Activated CD4-positive, alpha-beta T cell treated with anti-CD3 and anti-CD28 coated beads, Interleukin-2, amount 10 ng/mL, durations not matched to agents 7 days and 5 days (primary cell): ENCODE results near the gene PRR15L. TPM values are rescaled to one million over a fixed set of nuclear protein-coding genes. Genes with fewer than 3 reads are reported as not detected.
"Not testable (repeated sequence)": the region's sequence is repeated elsewhere in the genome, so short reads cannot be mapped to it uniquely, and the experiment has no call there.

Source experiments
- CTCF ChIA-PET: fragments of 350-600 bp; sonication (Branson Sonifier 250); formaldehyde crosslinking; loops from one replicate; lab custom pipeline; 2021; ENCODE audit warnings: antibody characterized with exemption; lab: Charles Lee
- POLR2A ChIA-PET: fragments of 350-600 bp; sonication (Branson Sonifier 250); formaldehyde crosslinking; loops from one replicate; lab custom pipeline; 2021; ENCODE audit warnings: antibody characterized with exemption; lab: Charles Lee
- DNase-seq: peaks from one replicate; pipeline ENCODE4 v3.0.0-alpha.2; 2020
- H3K27ac Mint-ChIP-seq: one replicate; pipeline ENCODE4 v1.8.0; 2021; ENCODE audit warnings: mild to moderate bottlenecking, moderate library complexity, mixed read lengths
- H3K27me3 Mint-ChIP-seq: one replicate; pipeline ENCODE4 v1.8.0; 2021; ENCODE audit warnings: mixed read lengths
- H3K36me3 Mint-ChIP-seq: one replicate; pipeline ENCODE4 v1.8.0; 2021; ENCODE audit warnings: low read depth, mixed read lengths
- H3K4me1 Mint-ChIP-seq: one replicate; pipeline ENCODE4 v1.8.0; 2021; ENCODE audit warnings: mixed read lengths
- H3K4me3 Mint-ChIP-seq: one replicate; pipeline ENCODE4 v1.8.0; 2021; ENCODE audit warnings: mild to moderate bottlenecking, moderate library complexity, mixed read lengths
- H3K9me3 Mint-ChIP-seq: one replicate; pipeline ENCODE4 v1.8.0; 2021; ENCODE audit warnings: mixed read lengths
- total RNA-seq, 2 experiments: library from RNA; stranded (reverse); gene quantifications; one replicate each; pipeline ENCODE4 v1.2.3, GENCODE V29; 2021

Gene PRR15L
- total RNA-seq, 2 experiments from 2014 or later: not detected

DNA sequence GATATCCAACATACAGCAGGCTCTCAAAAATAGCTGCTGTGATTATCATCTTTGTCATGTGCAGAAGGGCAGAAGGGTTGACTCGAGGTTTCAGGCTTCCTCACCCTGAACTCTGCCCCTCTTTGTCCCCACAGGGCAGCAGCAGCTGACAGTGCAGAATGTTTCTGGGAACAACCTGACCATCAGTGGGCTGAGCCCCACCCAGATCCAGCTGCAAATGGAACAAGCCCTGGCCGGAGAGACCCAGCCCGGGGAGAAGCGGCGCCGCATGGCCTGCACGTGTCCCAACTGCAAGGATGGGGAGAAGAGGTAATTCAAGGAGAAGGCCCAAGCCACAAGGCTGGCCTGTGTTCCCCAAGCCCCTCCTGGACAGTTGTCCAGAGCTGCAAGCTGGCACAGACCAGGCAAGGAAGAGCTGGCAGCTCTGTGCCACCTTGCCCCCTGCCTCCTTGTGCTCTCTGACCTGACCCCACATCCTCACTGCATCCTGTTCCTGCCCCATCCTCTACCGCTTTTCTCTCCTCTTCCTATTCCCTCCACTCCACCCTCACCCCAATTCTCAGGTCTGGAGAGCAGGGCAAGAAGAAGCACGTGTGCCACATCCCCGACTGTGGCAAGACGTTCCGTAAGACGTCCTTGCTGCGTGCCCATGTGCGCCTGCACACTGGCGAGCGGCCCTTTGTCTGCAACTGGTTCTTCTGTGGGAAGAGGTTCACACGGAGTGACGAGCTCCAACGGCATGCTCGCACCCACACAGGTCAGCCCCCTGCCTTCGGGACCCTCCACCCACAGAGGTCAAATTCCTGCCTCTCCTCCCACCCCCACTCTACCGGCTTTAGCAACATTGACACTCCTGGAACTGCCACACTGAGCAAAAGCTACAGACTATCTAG is 32.7 kb downstream of the PRR15L start:
- H3K36me3 Mint-ChIP-seq: peaks cover 46% of the 10 kb centered on the region
- CTCF ChIA-PET: interaction anchor here (1.1 to 1.6 kb wide), 2 partner anchors 32 to 46 kb away, joined by 3 to 4 read pairs; partner anchors contain the start of gene CDK5RAP3
- no peaks in the 10 kb centered on the region for H3K27me3 Mint-ChIP-seq
- no peaks in the 10 kb centered on the region for H3K9me3 Mint-ChIP-seq
- DNase-seq: no peak
- no peak overlapping the region for H3K4me3 Mint-ChIP-seq
- peaks cover 3% of the 10 kb centered on the region for H3K4me1 Mint-ChIP-seq
- POLR2A ChIA-PET: no interaction called here
- no peak overlapping the region for H3K27ac Mint-ChIP-seq

GRCh38 chr17:47919889-47920288 is 37.8 kb downstream of the PRR15L start:
- H3K9me3 Mint-ChIP-seq, H3K27ac Mint-ChIP-seq, DNase-seq, H3K27me3 Mint-ChIP-seq, POLR2A ChIA-PET, H3K4me3 Mint-ChIP-seq: not testable (repeated sequence)
- H3K4me1 Mint-ChIP-seq: peaks cover 13% of the 10 kb centered on the region
- CTCF ChIA-PET: interaction anchor here (0.6 to 1.3 kb wide), 2 partner anchors 9 to 34 kb away, joined by 3 to 4 read pairs; no protein-coding TSS in a partner anchor
- H3K36me3 Mint-ChIP-seq: peaks cover 49% of the 10 kb centered on the region

GRCh38 chr17:47918991-47919390 is 38.7 kb downstream of the PRR15L start:
- H3K4me1 Mint-ChIP-seq: peaks cover 13% of the 10 kb centered on the region
- ChIA-PET CTCF (interaction anchor here (1.0 to 1.4 kb wide), 3 partner anchors 9 to 52 kb away, joined by 3 to 4 read pairs (median 3); partner anchors contain the start of gene CDK5RAP3), POLR2A (no interaction called here)
- no peaks in the 10 kb centered on the region for H3K9me3 Mint-ChIP-seq
- H3K36me3 Mint-ChIP-seq: peaks cover 42% of the 10 kb centered on the region
- no peak for DNase-seq
- H3K27me3 Mint-ChIP-seq: no peaks in the 10 kb centered on the region
- H3K4me3 Mint-ChIP-seq: no peak overlapping the region
- H3K27ac Mint-ChIP-seq: no peak overlapping the region

DNA sequence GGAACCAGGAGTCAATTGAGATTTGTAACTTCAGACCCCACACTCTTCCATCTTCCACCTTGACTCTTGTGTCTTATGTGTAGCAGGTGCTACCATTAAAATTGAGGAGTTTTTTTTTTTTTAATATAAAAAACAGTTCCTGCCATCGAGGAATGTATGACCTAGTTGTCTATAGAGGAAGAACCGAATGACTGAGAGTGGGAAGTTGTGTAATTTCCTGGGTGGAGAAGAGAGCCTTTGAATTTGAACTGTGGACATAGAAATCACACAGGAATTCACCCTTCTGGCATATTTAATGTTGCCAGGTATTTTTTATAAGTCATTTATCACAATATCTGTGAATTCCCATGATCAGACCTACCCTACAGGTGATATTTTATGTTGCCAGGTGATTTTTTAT is 39.7 kb downstream of the PRR15L start:
- no peak for DNase-seq
- Mint-ChIP-seq H3K27me3 (no peaks in the 10 kb centered on the region), H3K27ac (no peak overlapping the region), H3K4me3 (no peak overlapping the region), H3K36me3 (peaks cover 34% of the 10 kb centered on the region), H3K4me1 (peaks cover 13% of the 10 kb centered on the region), H3K9me3 (no peaks in the 10 kb centered on the region)
- ChIA-PET POLR2A (no interaction called here), CTCF (interaction anchor here (1.0 to 1.4 kb wide), 3 partner anchors 10 to 53 kb away, joined by 3 to 4 read pairs (median 3); partner anchors contain the start of gene CDK5RAP3)

GRCh38 chr17:47917581-47917980 is 40.1 kb downstream of the PRR15L start:
- no peak for DNase-seq
- Mint-ChIP-seq H3K27me3 (no peaks in the 10 kb centered on the region), H3K4me1 (peaks cover 13% of the 10 kb centered on the region), H3K9me3 (no peaks in the 10 kb centered on the region), H3K27ac (no peak overlapping the region), H3K36me3 (peaks cover 32% of the 10 kb centered on the region), H3K4me3 (no peak overlapping the region)
- CTCF ChIA-PET: no interaction called here
- POLR2A ChIA-PET: no interaction called here

DNA sequence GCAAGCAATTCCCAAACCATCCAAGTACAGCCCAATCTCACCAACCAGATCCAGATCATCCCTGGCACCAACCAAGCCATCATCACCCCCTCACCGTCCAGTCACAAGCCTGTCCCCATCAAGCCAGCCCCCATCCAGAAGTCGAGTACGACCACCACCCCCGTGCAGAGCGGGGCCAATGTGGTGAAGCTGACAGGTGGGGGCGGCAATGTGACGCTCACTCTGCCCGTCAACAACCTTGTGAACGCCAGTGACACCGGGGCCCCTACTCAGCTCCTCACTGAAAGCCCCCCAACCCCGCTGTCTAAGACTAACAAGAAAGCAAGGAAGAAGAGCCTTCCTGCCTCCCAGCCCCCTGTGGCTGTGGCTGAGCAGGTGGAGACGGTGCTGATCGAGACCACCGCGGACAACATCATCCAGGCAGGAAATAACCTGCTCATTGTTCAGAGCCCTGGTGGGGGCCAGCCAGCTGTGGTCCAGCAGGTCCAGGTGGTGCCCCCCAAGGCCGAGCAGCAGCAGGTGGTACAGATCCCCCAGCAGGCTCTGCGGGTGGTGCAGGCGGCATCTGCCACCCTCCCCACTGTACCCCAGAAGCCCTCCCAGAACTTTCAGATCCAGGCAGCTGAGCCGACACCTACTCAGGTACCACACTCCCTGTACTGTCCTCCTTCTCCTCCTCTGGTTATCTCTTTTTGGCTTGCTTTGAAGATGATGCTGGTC is 41.0 kb downstream of the PRR15L start:
- peaks cover 29% of the 10 kb centered on the region for H3K36me3 Mint-ChIP-seq
- peaks cover 13% of the 10 kb centered on the region for H3K4me1 Mint-ChIP-seq
- no peaks in the 10 kb centered on the region for H3K9me3 Mint-ChIP-seq
- no peak overlapping the region for H3K27ac Mint-ChIP-seq
- DNase-seq: no peak
- no peaks in the 10 kb centered on the region for H3K27me3 Mint-ChIP-seq
- no peak overlapping the region for H3K4me3 Mint-ChIP-seq
- CTCF ChIA-PET: interaction anchor here (1.2 kb wide), 1 partner anchor 95 kb away, joined by 3 read pairs; no protein-coding TSS in a partner anchor
- POLR2A ChIA-PET: no interaction called here

DNA sequence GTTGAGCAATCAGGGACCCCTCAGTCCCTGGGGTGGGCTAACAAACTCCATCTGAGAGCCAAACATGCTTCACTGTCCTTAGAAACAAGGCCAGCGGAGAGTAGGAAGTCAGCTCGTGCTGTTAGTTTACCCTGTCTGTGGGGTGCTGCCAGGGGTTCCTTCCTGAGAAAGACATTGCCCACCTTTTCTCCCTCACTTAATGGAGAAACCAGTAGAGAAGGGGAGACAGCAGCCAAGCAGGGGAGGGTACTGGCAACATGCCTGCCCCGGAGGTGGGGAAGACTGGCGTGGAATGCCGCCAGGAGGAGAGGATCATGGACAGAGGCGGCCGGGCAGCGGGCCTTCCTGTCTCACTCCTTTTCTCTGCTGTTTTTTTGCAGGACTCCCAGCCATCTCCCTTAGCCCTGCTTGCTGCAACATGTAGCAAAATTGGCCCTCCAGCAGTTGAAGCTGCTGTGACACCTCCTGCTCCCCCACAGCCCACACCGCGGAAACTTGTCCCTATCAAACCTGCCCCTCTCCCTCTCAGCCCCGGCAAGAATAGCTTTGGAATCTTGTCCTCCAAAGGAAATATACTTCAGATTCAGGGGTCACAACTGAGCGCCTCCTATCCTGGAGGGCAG is 41.8 kb downstream of the PRR15L start:
- no peaks in the 10 kb centered on the region for H3K9me3 Mint-ChIP-seq
- H3K27me3 Mint-ChIP-seq: no peaks in the 10 kb centered on the region
- H3K36me3 Mint-ChIP-seq: peaks cover 27% of the 10 kb centered on the region
- H3K4me1 Mint-ChIP-seq: peaks cover 13% of the 10 kb centered on the region
- DNase-seq: no peak
- H3K27ac Mint-ChIP-seq: no peak overlapping the region
- ChIA-PET CTCF (interaction anchor here (1.2 kb wide), 1 partner anchor 95 kb away, joined by 3 read pairs; no protein-coding TSS in a partner anchor), POLR2A (no interaction called here)
- no peak overlapping the region for H3K4me3 Mint-ChIP-seq

GRCh38 chr17:47914306-47914948 is 43.3 kb downstream of the PRR15L start:
- DNase-seq: no peak
- Mint-ChIP-seq H3K36me3 (peaks cover 26% of the 10 kb centered on the region), H3K4me3 (no peak overlapping the region), H3K9me3 (no peaks in the 10 kb centered on the region), H3K4me1 (peaks cover 16% of the 10 kb centered on the region), H3K27me3 (no peaks in the 10 kb centered on the region), H3K27ac (no peak overlapping the region)
- CTCF ChIA-PET: interaction anchor here (0.9 to 1.5 kb wide), 3 partner anchors 34 to 112 kb away, joined by 3 to 4 read pairs (median 3); no protein-coding TSS in a partner anchor
- POLR2A ChIA-PET: no interaction called here

GRCh38 chr17:47913050-47913449 is 44.6 kb downstream of the PRR15L start:
- ChIA-PET CTCF (interaction anchor here (0.7 kb wide), 1 partner anchor 114 kb away, joined by 3 read pairs; no protein-coding TSS in a partner anchor), POLR2A (no interaction called here)
- H3K27ac Mint-ChIP-seq: no peak overlapping the region
- H3K4me1 Mint-ChIP-seq: peaks cover 19% of the 10 kb centered on the region
- no peaks in the 10 kb centered on the region for H3K27me3 Mint-ChIP-seq
- no peaks in the 10 kb centered on the region for H3K9me3 Mint-ChIP-seq
- H3K36me3 Mint-ChIP-seq: peaks cover 26% of the 10 kb centered on the region
- DNase-seq: no peak
- no peak overlapping the region for H3K4me3 Mint-ChIP-seq

GRCh38 chr17:47907932-47908562 is 49.6 kb downstream of the PRR15L start:
- ChIA-PET POLR2A (interaction anchor here (0.7 kb wide), 1 partner anchor 774 kb away, joined by 3 read pairs; no protein-coding TSS in a partner anchor), CTCF (interaction anchor here (1.1 to 1.6 kb wide), 2 partner anchors 41 to 86 kb away, joined by 3 read pairs; partner anchors contain the start of gene OSBPL7)
- Mint-ChIP-seq H3K27ac (peak overlapping the region; percentile 26), H3K4me3 (no peak overlapping the region), H3K4me1 (peaks cover 20% of the 10 kb centered on the region), H3K9me3 (no peaks in the 10 kb centered on the region), H3K36me3 (peaks cover 22% of the 10 kb centered on the region), H3K27me3 (no peaks in the 10 kb centered on the region)
- no peak for DNase-seq

DNA sequence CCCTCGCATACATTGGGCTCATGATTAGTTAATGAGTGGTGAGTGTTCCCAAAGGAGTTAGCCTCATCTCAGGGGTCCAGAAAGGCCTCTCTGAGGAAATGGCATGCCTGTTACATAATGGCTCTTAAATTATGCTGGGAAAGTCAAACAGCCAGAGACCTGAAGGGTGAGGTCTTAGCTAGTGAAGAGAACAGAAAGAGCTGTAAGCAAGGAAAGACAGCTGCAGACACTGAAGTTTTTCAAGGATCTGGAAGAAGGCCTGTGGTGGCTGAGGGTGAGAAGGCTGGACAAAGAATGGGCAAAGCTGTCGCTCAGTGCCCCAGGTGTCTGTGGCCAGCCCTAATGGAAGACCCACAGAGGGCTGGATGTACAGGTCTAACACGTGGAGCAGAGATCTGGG is 51.2 kb downstream of the PRR15L start:
- Mint-ChIP-seq H3K36me3 (peaks cover 29% of the 10 kb centered on the region), H3K4me3 (no peak overlapping the region), H3K27me3 (no peaks in the 10 kb centered on the region), H3K4me1 (peaks cover 20% of the 10 kb centered on the region), H3K27ac (no peak overlapping the region), H3K9me3 (no peaks in the 10 kb centered on the region)
- no peak for DNase-seq
- ChIA-PET CTCF (interaction anchor here (0.6 to 2.7 kb wide), 3 partner anchors 11 to 235 kb away, joined by 3 to 7 read pairs (median 3); partner anchors contain the start of gene SP2), POLR2A (no interaction called here)
